NK-92 treated with Interleukin-12 subunit alpha and Interleukin-12 subunit beta, amount 100 ng/mL, for 24 hours (cell line): ENCODE data around the gene ERVFRD-1.
"Not testable (repeated sequence)": the region's sequence is repeated elsewhere in the genome, so short reads cannot be mapped to it uniquely, and the experiment has no call there.

Experiments
- DNase-seq: peaks from one replicate; lab custom pipeline; 2025; lab: John Stamatoyannopoulos, UW

The ERVFRD-1 gene

DNA sequence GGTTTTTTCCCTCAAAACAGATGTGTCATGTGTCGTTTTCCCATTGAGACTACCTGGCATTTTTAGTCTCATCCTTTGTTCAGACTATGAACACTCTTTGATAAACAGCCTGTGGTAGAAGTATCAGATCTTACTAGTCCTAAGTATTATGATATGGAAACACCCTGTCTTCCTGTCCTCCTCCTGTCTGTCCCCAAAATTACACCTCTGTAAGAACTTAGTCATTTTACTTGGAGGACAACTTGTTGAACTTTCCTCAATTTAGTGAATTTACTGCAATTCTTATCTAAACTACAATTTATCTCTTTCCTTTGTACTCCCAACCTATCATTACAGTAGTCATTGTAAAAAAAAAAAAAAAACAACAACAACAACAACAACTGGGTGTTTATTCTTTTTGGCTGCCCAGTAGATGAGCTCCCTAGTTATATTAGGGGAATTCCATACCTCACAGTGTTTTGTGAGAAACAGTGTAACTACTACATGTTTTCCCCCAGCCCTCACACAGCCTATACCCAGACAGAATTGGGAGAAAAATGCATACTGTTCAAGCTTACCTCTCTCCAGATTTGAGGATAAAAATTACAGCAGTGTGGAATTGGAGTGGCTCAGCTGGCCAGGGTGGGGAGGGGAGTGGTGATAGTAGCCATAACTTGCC is 18.5 kb upstream of the ERVFRD-1 start:
- DNase-seq: no peak

DNA sequence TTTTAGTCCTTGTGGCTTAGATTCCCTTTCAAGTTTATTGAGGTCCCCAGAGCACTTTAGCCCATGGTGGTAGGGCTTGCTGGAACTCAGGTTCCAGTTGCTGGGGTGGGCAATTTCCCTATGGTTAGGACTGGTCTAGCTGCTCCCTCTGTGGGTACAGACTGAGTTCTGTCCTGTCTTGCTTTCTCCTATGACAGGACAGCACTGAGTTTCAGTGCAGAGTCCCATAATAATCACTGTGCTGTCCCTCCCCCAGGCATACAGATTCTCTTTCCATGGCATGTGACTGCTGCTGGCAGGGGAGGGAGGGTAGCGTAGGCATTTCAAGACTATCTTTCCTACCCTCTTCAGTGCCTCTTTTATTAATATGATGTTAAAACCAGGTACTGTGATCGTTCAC is 17.1 kb upstream of the ERVFRD-1 start:
- no peak for DNase-seq

DNA sequence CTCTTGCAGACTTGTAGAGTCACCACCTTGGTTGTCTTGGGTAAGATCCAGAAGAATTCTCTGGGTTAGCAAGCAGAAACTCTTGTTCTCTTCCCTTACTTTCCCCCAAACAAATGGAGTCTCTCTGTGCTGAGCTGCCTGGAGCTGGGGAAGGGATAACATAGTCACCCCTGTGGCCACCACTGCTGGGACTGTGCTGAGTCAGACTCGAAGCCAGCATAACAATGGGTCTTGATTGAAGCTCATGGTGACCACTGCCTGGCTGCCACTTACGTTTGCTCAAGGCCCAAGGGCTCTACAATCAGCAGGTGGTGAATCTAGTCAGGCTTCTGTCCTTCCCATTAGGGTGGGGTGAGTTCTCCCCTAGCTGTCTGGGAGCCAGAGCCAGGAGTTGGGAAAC is 15.4 kb upstream of the ERVFRD-1 start:
- no peak for DNase-seq

DNA sequence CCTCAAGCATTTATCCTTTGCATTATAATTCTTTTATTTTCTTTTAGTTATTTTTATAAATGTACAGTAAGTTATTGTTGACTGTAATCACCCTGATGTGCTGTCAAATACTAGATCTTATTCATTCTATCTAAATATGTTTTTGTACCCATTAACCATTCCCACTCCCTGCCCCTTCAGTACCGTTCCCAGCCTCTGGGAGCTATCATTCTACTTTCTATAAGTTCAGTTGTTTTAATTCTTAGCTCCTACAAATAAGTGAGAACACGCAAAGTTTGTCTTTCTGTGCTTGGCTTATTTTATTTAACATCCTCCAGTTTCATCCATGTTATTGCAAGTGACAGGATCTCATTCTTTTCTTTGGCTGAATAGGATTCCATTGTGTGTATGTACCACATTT is 12.5 kb upstream of the ERVFRD-1 start:
- DNase-seq: no peak

DNA sequence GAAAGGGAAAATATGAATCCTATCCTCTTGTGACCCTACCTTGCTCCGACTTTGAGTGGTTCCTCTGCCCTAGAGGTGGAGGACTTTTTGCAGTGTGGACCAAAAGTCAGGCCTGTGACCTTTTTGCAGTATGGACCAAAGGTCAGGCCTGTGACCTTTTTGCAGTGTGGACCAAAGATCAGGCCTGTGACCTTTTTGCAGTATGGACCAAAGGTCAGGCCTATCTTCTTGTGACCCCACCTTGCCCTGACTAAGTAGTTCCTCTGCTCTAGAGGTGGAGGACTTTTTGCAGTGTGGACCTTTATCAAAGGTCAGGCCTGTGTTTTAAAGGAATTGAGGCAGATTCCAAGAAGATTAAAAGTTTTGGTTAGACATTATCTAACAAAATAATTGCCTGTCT is 10.9 kb upstream of the ERVFRD-1 start:
- no peak for DNase-seq

DNA sequence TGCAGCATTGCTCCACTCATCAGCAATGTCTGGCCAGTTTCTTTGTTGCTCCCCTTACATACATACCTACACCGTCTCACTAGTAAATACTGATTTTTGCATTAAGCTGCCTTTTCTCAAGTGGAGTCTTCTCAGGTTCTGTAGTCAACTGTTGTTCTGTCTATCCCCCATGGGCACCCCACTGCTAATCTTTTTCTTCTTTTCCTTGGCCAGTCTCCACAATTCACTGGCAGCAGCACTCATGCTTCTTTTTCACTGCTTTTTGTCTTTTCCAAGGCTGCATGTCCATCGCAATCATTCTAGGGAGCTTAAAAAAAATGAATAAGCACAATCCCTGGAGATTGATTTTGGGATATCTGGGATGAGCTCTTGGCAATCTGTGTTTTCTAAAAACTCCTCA is 10.3 kb upstream of the ERVFRD-1 start:
- DNase-seq: no peak

DNA sequence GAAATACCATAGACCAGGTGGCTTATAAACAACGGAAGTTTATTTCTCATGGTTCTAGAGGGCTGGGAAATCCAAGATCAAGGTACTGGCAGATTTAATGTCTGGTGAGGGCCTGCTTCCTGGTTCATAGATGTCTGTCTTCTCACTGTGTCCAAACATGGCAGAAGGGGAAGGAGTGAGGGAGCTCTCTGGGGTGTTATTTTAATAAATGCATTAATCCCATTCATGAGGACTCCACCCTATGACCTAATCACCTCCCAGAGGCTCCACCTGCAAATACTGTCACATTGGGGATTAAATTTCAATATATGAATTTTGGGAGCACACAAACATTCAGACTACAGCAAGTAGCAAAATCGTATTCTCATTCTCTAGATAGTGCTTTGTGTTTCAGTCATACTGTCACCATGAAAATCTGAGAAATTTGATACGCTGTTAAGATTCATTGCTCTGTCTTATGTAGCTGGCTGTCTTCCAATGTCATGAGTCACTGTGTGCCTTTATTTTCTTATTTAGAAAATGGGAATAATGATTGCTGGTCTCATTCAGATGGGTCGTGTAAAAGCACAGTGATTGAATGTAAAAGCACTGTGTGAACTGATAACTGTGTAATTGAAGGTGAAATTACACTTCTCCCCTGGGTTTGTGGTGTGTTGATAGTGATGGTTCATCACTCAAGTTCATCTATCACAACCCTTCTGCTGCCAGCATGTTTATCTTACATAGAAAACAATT is 8.9 kb upstream of the ERVFRD-1 start:
- DNase-seq: no peak

DNA sequence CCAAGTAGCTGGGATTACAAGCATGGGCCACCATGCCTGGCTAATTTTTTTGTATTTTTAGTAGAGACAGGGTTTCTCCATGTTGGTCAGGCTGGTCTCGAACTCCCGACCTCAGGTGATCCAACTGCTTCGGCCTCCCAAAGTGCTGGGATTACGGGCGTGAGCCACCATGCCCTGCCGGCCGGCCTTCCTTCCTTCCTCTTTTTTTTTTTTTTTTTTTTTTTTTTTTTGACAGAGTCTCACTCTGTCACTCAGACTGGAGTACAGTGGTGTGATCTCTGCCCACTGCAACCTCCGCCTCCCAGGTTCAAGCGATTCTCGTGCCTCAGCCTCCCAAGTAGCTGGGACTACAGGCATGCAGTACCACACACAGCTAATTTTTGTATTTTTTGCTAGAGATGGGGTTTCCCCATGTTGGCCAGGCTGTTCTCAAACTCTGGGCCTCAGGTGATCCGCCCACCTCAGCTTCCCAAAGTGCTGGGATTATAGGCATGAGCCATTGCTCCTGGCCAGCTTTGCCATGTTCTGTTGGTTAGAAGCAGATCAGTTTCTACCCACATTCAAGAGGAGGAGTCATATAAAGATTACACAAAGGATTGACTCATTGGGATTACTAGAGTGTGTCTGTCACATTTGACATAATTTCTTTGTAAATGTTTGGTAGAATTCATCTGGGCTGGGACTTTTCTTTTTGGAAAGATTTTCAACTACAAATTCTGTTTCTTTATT is 4.4 kb upstream of the ERVFRD-1 start:
- not testable (repeated sequence) for DNase-seq

DNA sequence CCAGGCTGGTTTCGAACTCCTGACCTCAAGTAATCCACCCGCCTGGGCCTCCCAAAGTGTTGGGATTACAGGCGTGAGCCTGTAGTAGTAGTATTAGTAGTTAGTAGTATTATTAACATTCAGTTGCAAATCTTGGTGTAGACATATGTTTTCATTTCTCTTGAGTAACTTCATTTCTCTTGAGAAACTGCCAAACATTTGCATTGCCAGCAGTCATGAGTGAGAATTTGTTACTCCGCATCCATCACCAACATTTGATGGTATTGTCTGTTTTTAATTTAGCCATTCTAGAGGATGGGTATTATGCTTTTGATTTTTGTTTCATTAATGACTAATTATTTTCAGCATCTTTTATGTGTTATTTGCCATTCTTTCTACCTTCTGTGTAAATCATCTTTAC is 1.5 kb upstream of the ERVFRD-1 start:
- DNase-seq: no peak

DNA sequence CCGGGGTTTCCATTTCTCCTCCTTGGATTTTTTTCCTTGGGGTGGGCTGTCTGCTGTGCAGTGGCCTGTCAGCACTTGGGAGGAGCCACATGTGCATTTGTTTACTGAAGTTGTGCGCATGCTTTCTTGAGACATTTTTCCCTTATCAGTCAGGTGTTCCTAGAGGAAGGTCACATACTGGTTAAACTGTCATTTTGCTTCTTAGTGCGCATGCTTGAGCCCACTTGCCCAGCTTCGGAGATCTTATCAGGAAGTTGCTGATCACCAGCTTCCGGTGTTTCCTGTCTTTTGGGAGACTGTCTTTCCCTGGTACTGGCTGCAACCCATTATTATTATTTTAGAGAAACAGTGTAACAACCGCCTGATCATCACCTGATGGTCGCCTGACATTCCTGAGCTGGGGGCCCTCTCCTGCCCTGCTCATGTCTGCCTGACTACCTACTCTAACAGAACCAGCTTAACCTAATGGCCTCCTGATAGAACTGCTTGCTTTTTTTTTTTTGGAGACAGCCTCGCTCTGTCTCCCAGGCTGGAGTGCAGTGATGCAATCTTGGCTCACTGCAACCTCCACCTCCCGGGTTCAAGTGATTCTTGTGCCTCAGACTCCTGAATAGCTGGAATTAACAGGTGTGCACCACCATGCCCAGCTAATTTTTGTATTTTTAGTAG is 378 bp upstream of the ERVFRD-1 start:
- no peak for DNase-seq

DNA sequence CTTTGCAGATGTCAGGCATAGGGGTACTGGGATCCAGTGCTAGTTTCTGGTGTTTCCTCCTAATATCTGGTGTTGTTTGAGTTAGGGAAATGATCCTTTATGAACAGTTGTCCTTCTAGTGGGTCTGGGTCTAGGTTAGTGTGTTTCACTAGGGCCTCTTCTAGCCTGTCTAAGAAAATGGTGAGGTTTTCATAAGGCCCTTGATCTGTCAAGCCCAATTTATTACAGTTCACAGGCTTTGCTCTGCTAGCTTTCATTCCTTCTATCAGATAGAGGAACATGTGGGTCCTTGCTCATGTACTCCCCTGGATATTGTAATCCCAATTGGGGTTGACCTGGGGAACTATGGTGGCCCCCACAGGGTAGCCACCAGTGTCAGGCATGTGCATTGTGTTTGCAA is 2.8 kb downstream of the ERVFRD-1 start:
- no peak for DNase-seq

DNA sequence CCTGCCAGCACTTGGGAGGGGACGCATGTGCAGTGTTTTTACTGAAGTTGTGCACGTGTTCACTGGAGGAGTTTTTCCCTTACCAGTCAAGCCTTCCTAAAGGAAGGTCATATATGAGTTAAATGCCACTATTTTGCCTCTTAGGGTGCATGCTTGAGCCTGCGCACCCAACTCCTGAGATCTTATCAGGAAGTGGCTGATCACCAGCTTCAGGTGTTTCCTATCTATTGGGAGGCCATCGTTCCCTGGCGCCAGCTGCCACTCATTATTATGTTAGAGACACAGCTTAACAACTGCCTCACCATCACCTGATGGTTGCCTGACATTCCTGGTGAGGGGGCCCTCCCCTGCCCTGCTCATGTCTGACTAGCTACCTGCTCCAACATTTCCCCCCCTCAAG is 8.5 kb downstream of the ERVFRD-1 start:
- no peak for DNase-seq

DNA sequence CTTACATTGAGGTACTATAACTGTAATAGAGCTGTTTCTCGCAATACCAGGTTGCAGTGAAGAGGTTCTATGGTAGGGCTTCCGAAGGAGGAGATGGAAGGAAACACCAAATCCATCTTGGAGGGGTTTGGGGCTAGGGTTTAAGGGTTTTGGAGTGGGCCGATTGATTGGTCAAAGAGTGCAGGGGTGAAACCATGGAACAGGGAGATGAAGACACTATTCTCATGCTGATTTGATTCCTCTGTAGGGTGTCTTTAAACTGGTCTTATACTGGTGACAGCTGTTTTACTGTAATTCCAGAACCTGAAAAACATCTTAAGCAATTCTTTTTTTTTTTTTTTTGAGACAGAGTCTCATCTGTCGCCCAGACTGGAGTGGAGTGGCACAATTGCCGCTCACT is 10.1 kb downstream of the ERVFRD-1 start:
- no peak for DNase-seq

DNA sequence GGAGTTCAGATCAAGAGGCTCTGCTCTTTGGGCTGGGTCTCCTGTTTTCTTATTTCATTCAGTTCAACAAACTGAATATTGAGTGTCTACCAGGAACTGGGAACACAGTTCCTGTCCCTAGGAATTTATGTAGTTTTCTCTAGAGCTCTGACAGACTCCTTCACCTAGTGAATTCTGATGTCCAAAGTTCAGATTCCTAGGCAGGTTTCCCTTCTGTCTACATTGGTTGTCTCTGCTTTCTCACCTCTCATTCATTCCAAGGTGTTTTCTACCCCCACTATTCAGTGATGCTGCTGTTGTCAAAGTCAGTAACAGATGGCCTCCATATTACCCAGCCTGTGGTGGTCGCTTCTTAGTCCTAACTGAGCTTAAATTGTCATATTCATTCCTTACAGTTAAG is 13.5 kb downstream of the ERVFRD-1 start:
- no peak for DNase-seq

DNA sequence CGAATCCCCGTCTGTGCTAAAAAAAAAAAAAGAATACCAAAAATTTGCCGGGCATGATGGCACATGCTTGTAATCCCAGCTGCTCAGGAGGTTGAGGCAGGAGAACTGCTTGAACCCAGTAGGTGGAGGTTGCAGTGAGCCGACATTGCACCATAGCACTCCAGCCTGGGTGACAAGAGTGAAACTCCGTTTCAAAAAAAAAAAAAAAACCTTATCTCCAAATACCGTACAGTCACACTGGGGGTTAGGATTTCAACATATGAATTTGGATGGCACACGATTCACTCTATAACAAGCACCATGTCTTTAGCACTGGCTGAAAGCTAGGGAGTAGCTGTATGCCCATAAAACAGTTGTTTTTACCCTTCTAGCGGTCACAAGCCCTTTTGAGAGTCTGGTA is 14.0 kb downstream of the ERVFRD-1 start:
- DNase-seq: no peak

DNA sequence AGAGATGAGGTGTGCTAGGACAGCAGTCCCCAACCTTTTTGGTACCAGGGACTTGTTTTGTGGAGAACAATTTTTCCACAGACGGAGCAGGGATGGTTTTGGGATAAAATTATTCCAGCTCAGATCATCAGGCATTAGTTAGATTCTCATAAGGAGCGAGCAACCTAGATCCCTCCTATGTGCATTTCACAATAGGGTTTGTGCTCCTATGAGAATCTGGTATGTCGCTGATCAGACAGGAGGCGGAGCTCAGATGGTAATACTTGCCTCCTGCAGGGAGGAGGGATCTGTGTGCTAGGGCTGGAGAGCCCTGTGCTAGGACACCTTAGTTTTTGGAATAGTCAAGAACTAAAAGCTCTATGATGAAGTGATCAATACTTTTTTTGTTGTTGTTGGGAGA is 15.4 kb downstream of the ERVFRD-1 start:
- DNase-seq: no peak

DNA sequence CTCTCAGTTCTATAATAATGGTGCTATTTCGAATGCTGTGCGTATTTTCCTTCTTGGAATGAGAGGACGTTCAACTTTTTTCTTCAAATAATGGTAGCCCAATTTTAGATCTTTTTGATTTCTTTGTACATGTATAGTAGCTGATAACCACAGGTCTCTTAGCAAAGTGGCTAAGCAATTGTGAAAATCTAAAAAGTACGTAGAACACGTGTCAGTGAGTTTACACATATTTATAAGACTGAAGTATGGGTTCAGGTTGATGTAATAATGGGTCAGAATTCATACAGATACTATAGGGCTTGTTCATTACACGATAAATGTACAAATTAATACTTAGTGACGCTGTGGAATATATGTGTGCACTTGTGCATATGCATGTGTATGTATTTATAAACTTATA is 16.6 kb downstream of the ERVFRD-1 start:
- DNase-seq: no peak

DNA sequence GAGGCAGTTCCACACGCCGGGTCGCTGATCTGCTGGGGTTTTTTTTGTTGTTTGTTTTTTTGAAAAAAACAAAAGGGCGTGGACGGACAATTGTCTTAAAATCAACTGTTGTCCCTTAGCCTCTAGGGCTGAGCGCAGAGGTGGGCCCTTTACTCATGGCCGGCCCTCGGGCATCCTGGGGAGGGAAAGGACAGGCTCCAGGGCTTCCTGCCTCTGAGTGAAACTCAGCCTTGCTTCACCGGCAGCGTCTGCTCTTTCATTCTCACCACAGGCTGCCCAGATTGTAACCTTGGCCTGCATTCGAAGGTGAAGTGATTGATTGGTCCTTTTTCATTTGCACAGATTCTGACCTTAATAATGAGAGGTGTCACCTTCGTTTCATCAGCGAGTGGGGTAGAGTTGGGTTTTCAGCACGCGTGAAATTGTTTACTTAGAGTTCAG is 17.1 kb downstream of the ERVFRD-1 start:
- peak; percentile 61 for DNase-seq

DNA sequence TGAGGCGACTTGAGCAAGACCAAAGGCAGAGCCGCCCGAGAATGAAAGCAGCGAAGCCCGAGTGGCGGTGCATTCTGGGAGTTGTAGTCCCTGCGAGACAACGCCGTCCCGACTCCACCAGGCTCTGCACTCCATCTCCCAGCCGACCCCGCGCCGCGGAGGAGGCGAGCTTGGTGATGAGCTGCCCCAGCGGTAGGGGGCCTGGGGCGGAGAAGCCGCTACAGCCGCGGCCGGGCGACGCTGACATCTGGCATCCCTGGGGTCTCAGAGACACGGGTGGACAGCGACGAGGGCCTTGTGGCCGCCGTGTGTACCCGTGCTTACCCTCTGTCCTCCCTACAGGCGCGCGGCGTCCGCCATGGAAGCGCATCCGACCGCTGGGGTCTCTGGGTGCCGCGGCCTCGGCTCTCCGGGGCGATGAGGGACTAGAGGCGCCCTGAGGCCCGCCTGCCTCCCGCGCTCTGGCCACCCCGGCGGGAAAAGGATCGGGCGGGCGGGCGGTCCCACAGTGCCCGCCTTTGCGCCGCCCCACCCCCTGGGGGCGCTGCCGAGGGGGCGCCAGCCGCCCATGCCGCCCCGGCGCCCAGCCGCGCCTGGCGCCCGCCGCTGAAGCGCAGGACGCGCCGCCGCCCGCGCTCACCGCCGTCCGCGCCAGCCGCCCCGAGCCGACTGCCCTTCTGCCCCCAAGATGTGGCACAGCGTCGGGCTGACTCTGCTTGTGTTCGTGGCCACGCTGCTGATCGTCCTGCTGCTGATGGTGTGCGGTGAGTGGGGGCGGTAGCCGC is 17.7 kb downstream of the ERVFRD-1 start, which contains the start of gene SMIM13:
TSS of gene SMIM13 (plus strand) at position 209 of the 785 bp plus-strand sequence. CDS start at position 689, 480 bp downstream.
- peak; percentile 96 for DNase-seq

DNA sequence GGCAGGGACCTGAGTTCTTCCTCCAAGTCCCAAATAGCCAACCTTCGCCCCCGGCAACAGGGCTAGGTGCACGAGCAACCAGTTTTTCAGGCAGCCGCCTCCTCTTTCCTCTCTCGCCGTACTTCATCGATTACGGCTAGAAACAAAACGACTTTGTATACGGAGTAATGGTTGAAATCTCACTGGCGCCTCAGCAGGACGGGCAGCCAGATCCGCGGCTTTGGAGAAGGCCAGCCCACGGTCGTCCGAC is 18.2 kb downstream of the ERVFRD-1 start:
- DNase-seq: no peak

DNA sequence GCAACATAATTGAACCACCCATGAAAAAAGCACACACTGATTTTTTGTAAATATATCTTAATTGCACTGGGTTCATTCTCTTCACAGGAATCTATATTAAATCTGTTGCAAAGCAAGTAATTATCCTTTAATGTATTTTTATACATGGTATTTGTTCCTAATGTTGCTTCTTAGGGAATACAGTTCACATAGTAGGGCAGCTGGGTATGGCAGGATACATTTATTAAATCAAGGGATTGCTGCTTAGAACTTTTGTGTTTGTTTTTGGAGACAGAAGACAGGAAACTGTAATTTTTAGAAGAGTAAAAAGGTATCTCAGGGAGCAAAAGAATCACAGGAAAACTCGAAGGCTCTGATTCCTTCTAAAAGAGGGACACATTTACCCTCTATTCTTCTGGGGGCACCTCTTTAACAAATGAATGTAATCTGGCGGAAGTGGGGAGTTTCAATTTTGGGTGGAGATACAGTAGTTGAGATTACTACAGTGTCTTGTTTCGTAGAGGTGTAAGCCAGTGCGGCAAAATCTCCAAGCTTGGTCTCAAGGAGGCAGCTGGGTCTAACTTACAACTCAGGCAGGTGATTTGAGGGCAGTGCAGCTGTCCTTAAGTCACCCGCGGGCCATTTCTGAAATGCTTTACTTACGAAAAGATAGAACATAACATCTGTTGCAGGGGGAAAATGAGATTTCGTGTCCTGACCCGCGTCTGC is 18.7 kb downstream of the ERVFRD-1 start:
- DNase-seq: peak; percentile 41
